Mucosa of stomach (tissue), 1 donor: Measurements from ENCODE around the gene AIDA.

Source experiments
- H3K27me3 ChIP-seq: one replicate; pipeline ENCODE4 v1.7.0; 2013; ENCODE audit warnings: mild to moderate bottlenecking, low read length; ENCODE audit not compliant: control insufficient read depth, insufficient read depth
- H3K36me3 ChIP-seq: one replicate; pipeline ENCODE4 v1.7.0; 2013; ENCODE audit warnings: low read length; ENCODE audit not compliant: control insufficient read depth, insufficient read depth
- H3K4me1 ChIP-seq: one replicate; pipeline ENCODE4 v1.7.0; 2013; ENCODE audit warnings: mild to moderate bottlenecking, low read length; ENCODE audit not compliant: control insufficient read depth, insufficient read depth
- H3K4me3 ChIP-seq: one replicate; pipeline ENCODE4 v1.7.0; 2013; ENCODE audit warnings: low read length
- H3K9ac ChIP-seq: one replicate; pipeline ENCODE4 v1.7.0; 2013; ENCODE audit warnings: mild to moderate bottlenecking, low read length, moderate library complexity
- H3K9me3 ChIP-seq: one replicate; pipeline ENCODE4 v1.7.0; 2013; ENCODE audit warnings: mild to moderate bottlenecking, low read length, moderate library complexity; ENCODE audit not compliant: control insufficient read depth
- donor health status: Pancreatic carcinoma.

Gene AIDA

DNA sequence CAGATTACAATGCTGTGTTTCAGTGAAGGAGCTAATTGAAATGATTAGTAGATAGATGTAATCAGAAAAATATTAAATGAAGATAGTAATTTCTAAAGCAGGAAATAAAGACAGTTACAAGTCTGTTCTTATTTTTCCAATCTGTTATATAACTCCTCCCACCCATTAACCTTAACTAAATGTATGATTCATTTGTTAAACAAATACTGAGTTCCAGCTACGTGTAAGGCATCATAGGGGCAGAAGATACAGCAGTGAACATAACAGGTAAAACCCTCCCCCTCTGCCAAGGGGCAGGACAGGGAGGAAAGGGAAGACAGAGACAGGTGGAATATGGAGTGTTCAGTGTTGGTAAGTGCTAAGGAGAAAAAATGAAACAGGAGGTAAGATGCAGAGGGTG, 24.7 kb upstream of the AIDA start, which contains the start of gene FAM177B:
TSS of gene FAM177B (plus strand) at position 231 of the 400 bp plus-strand sequence. CDS start 9,344 bp downstream, outside the sequence.
- Histone ChIP-seq H3K9me3 (no peaks in the 10 kb centered on the region), H3K27me3 (no peaks in the 10 kb centered on the region), H3K4me3 (peak within 1 kb of the TSS; percentile 85), H3K36me3 (no peaks in the 10 kb centered on the region), H3K4me1 (peaks cover 13% of the 10 kb centered on the region), H3K9ac (peak within 1 kb of the TSS; percentile 89)

DNA sequence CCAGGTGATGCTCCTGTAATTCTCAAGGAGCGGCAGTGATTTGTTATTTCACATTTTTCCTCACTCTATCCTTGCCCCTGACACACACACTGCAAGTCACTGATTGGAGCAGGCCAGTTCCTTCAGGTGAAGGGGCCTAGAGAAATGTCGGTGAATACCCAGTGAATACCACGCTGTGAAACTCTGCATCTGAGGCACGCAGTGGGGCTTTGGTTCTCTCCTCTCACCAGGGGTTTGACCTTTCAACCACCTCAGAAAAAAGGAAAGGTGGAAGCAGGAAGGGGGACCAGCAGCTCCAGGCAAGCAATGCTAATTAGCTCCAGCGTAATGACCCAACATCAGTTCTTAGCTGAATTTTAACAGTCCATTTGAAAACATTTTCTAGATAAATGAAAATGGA, 24.2 kb upstream of the AIDA start:
- H3K4me1 ChIP-seq, result peaks cover 13% of the 10 kb centered on the region
- H3K36me3 ChIP-seq, result no peaks in the 10 kb centered on the region
- peak overlapping the region; percentile 50 for H3K9ac ChIP-seq
- H3K27me3 ChIP-seq, result no peaks in the 10 kb centered on the region
- no peaks in the 10 kb centered on the region for H3K9me3 ChIP-seq
- no peak overlapping the region for H3K4me3 ChIP-seq

DNA sequence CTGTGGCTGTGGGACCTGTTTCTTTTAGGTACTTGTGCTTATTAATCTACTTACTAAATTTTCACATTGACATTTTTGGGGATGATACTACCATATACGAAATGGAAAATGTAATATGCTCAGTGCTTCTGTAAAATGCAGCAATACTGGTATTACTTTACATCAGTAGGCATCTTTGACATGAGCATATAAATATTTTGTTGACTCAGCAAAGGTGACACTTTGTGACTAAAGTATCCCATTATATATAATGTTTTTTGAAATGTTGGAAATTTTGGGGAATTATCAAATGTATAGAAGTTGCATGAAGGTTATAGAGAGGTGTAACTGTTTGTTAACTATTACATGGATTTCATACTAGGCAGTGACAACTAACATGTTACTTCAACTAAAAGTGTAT, 22.4 kb upstream of the AIDA start:
- no peaks in the 10 kb centered on the region for H3K9me3 ChIP-seq

DNA sequence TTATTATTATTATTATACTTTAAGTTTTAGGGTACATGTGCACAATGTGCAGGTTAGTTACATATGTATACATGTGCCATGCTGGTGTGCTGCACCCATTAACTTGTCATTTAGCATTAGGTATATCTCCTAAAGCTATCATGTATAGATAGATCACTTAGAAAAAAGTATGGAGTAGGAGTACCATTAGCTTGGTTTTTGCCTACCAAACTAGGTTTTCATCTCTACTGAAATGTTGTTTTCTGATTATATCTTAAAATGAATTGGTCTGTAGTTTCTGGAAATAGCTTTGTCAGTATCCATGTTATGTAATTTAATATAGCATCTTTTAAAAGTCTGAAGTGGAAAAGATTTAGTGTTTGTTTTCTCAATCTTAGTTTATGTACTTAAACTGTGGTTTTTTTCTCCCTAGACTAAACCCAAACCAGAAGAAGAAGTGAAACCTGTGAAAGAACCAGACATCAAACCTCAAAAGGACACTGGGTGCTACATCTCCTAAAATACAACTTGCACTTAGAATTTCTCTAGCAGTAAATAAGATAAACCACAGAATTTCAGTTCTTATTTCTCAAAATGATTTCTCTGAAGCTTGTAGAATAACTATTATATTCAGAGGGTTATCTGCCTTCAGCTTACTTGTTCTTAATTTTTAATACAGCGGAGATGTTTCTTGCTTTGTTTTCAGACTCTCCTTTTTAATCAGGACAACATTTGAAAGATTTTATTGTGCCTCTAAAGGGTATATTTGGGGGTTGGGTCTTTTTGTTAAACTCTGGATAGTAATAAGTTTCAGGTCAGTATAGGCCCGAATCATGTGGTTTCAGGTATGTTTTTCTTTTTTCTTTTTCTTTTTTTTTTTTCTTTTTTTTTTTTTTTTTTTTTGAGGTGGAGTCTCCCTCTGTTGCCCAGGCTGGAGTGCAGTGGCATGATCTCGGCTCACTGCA, 20.2 kb upstream of the AIDA start:
- Histone ChIP-seq H3K4me1 (peaks cover 11% of the 10 kb centered on the region), H3K27me3 (no peaks in the 10 kb centered on the region), H3K9ac (no peak overlapping the region), H3K4me3 (no peak overlapping the region), H3K9me3 (no peaks in the 10 kb centered on the region), H3K36me3 (no peaks in the 10 kb centered on the region)

More for the DNA sequence above, 22.4 kb upstream of the AIDA start:
- Histone ChIP-seq H3K4me3 (no peak overlapping the region), H3K9ac (no peak overlapping the region), H3K27me3 (no peaks in the 10 kb centered on the region), H3K36me3 (no peaks in the 10 kb centered on the region), H3K4me1 (peaks cover 13% of the 10 kb centered on the region)

DNA sequence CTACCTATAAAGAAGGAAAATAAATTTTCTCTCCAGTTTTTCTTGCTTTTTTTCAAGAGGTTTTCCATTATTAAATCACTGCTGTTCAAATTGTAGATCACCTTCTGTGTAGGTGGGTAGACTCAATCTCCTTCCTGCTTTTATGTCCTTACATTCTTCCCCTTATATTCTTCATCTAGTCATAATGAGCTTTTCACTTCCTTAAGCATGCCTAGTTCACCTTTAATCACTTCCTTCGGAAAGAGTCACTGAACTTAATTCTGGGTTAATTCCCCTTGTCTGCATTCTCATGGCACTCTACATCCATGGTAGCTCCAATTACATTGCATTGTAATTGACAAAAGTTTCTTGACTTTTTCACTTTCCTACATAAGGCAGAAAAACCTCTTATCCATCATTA, 18.6 kb upstream of the AIDA start:
- no peak overlapping the region for H3K4me3 ChIP-seq
- H3K9ac ChIP-seq, result no peak overlapping the region
- H3K4me1 ChIP-seq, result no peaks in the 10 kb centered on the region
- H3K27me3 ChIP-seq, result no peaks in the 10 kb centered on the region
- no peaks in the 10 kb centered on the region for H3K9me3 ChIP-seq
- no peaks in the 10 kb centered on the region for H3K36me3 ChIP-seq

DNA sequence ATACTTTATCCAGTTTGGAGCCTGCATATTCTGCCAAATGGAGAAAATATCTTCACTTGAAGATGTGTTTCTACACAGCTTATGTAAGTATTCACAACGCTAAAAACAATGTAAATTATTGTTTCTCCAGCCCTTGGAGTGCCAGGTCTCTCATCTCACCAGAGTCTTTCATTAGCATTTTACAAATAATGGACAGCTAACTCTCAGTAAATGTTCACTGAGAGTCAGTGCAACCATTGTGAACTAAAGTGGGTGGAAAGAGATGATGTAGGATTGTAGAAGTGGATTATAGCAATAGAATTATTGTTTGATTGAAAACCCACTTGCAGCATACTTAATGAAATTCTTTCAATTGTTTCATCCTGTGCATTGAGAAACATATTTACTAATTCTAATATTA, 16.5 kb upstream of the AIDA start:
- Histone ChIP-seq H3K36me3 (no peaks in the 10 kb centered on the region), H3K27me3 (no peaks in the 10 kb centered on the region), H3K4me1 (no peaks in the 10 kb centered on the region), H3K9ac (no peak overlapping the region), H3K9me3 (no peaks in the 10 kb centered on the region), H3K4me3 (no peak overlapping the region)

DNA sequence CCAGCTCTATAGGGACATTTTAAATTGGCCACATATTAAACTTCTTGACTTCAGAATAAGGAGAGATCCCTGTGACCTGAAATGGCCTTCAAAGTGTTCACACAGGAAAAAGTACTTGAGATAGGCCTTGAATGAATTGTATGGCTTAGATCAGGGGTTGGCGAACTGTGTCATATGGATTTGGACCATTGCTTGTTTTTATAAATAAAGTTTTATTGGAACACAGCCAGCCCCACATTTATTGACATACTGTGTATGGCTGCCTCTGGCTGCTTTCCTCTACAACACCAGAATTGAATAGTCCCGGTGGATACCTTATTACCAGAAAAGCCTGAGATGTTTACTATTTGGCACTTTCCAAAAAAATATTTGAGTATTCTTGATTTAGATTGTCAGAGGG, 4.1 kb upstream of the AIDA start:
- Histone ChIP-seq H3K9ac (no peak overlapping the region), H3K4me3 (no peak overlapping the region), H3K9me3 (no peaks in the 10 kb centered on the region), H3K27me3 (no peaks in the 10 kb centered on the region), H3K36me3 (peaks cover 4% of the 10 kb centered on the region), H3K4me1 (no peaks in the 10 kb centered on the region)

DNA sequence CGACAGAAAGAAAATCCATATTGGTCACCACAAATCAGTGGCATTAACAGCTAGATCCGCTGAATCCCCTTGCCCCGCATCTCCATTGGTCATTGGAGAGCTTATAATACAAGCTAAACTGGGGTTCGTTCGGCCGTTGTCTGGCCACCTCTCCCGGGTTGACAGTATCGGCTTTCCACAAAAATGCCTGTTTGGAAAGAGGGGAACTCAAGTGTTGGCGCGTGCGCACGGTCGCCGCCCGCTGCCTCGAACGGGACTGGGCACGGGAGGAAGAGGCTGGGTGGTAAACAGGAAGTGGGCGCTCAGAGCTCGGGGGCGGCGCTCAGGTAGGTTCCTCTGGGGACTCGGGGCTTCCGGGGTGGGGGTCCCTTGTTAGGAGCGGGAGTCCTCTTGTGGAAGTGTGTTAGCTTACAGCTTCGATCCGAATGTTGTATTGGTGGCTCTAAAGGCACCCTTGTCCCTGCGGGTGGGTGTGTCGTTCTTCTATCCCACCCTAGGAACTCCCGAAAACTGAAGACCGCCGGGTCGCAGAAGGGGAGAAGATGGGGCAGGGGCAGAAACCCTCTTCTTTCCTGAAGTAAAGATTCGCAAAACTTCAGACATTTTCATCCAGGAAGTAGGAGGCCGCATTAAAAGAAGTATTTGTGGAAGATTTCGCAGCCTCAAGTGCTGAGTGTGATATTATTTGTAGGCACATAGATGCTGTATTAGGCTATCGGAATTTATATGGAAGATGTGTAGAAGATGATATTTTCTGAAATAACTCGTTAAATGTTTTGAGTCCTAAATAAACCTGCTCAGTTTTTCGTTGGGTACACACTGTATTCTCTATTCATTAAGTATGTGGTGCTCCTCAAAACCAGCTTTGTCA, 1.0 kb upstream of the AIDA start:
- no peaks in the 10 kb centered on the region for H3K9me3 ChIP-seq
- peak overlapping the region; percentile 81 for H3K4me3 ChIP-seq
- peaks cover 14% of the 10 kb centered on the region for H3K4me1 ChIP-seq
- H3K9ac ChIP-seq, result peak overlapping the region; percentile 93
- no peaks in the 10 kb centered on the region for H3K36me3 ChIP-seq
- no peaks in the 10 kb centered on the region for H3K27me3 ChIP-seq

DNA sequence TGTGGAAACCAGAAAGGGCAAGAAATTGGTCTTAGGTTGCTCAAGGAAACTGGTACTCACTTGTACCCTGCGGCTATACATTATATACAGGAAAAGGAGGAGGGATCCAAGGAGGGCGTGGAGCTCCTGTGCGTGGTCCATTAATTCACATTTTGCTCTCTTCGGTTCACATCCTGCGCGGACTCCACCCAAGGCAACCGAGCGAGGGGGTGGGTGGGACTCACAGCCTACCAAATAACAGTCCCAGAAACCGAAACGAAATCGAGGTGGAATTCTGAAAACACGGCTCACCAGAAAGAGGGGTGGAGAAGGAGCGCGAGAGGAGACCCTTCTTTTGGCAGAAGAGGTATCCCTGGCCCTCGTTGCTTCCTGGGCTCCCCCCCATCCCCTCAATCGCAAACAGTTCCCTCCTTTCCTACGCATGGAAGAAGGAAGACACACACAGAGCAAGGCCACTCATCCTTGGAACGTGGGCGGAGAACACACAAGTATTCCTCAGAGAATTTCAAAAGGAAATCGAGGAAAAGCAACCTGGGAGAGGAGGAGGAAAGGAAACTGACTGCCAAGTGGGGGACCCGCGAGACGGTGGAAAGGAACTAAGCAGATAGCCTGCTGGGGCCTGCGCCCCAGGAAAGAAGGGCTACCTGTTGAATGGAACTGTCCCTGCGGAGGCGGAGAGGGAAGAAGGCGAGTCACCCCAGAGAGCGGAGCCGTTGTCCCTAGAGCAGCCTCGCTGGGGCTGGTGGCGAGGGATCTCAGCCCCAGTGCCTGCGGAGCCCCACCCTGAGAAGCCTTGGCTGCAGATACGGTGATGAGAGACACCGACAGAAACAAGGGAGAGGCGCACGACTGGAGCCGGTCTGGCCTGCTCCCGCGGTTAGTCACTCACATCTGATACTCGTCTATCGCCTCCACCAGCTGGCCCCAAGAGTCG, 705 bp downstream of the AIDA start:
- peaks cover 14% of the 10 kb centered on the region for H3K4me1 ChIP-seq

DNA sequence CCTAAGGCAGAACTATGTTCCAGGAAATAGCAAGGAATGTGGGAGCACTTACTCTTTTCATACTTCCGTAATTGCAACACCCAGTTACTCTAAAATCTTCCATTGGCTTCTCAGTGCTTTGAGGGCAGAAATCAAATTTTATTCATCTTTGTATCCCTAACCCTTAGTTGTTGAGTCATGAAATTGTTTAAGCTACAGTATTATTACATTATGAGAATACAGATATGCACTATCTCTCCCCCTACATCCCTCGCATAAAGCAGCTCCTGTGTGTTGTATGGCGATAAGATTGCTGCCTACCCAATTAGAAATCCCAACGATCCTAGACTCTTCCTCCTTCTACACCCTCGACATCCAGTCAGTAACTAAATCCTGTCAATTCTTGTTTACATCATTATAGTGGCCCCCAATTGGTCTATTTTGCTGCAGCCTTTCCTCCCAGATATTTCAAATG, 2.6 kb downstream of the AIDA start:
- Histone ChIP-seq H3K4me3 (no peak overlapping the region), H3K9me3 (no peaks in the 10 kb centered on the region), H3K36me3 (no peaks in the 10 kb centered on the region), H3K27me3 (no peaks in the 10 kb centered on the region), H3K4me1 (peaks cover 14% of the 10 kb centered on the region), H3K9ac (no peak overlapping the region)

More for the DNA sequence above, 705 bp downstream of the AIDA start:
- peak overlapping the region; percentile 32 for H3K4me3 ChIP-seq
- H3K27me3 ChIP-seq, result no peaks in the 10 kb centered on the region
- peak overlapping the region; percentile 54 for H3K9ac ChIP-seq
- no peaks in the 10 kb centered on the region for H3K36me3 ChIP-seq
- no peaks in the 10 kb centered on the region for H3K9me3 ChIP-seq

DNA sequence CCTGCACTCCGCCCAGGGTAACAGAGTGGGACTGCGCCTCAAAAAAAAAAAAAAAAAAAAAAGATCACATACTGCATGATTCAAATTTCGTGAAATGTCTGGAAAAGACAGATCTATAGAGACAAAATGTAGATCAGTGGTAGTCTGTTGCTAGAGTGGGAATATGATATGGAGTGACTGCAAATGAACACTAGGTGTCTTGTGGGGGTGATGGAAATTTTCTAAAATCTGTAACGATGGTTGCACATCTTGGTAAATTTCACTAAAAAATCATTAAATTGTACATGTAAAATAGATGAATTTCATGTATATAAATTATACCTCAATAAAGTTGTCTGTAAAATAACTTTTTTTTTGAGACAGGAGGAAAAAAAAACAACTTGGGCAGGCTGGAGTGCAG, 5.5 kb downstream of the AIDA start:
- no peaks in the 10 kb centered on the region for H3K36me3 ChIP-seq
- no peaks in the 10 kb centered on the region for H3K27me3 ChIP-seq

More for the DNA sequence above, 5.5 kb downstream of the AIDA start:
- Histone ChIP-seq H3K4me3 (no peak overlapping the region), H3K9ac (no peak overlapping the region), H3K9me3 (no peaks in the 10 kb centered on the region), H3K4me1 (peaks cover 14% of the 10 kb centered on the region)
